Measurements from ENCODE around the gene GMPS. TPM values are rescaled to one million over a fixed set of nuclear protein-coding genes. Genes with fewer than 3 reads are reported as not detected.

The GMPS gene
- total and polyA plus RNA-seq, 2 donors (not counting 3 experiments of a cell fraction or from before 2014, with no cell fraction given): 18.7 to 67.5 TPM

GRCh38 chr3:155835341-155836071 lies 34.9 kb upstream of the GMPS start:
- no peak for TF ChIP-seq CTCF (IDR thresholded peaks at IDR 0.05; ENCODE audit: extremely low read depth in 1 of 2, insufficient read depth in 1 of 2, low read depth in 1 of 2, low read length in 2 of 2)
- TF ChIP-seq POLR2A (IDR thresholded peaks at IDR 0.05; ENCODE audit: low read depth, low read length): no peak
- intact Hi-C loops (cut with micrococcal nuclease): no loop called here
- POLR2A ChIA-PET: no interaction called here

GRCh38 chr3:155843569-155843968 lies 26.9 kb upstream of the GMPS start:
- Histone ChIP-seq H4K20me1 (replicated peaks; ENCODE audit: control insufficient read depth, extremely low read depth, insufficient read depth, low read length) (no peaks in the 10 kb centered on the region), H3K79me2 (ENCODE audit: control insufficient read depth, insufficient read depth, low read length) (peaks cover 43% of the 10 kb centered on the region), H3K27me3 (ENCODE audit: control insufficient read depth in 2 of 2, insufficient read depth in 2 of 2, low read length in 2 of 2) (no peaks in the 10 kb centered on the region), H3K9me3 (replicated peaks; ENCODE audit: control insufficient read depth, insufficient read depth, low read length) (no peaks in the 10 kb centered on the region), H3K36me3 (ENCODE audit: control insufficient read depth in 2 of 2, extremely low read depth in 1 of 2, insufficient read depth in 2 of 2, low read length in 2 of 2) (no peaks in the 10 kb centered on the region), H2AFZ (ENCODE audit: low read depth, low read length) (no peak overlapping the region), H3K9me1 (replicated peaks; ENCODE audit: control insufficient read depth, extremely low read depth, insufficient read depth, low read length) (no peaks in the 10 kb centered on the region), H3K27ac (ENCODE audit: insufficient read depth, low read depth, low read length) (no peak overlapping the region), H3K4me2 (ENCODE audit: insufficient read depth, low read length) (no peak overlapping the region), H3K4me3 (replicated peaks in 1 of 3; ENCODE audit: insufficient read depth in 1 of 3, low read depth in 1 of 3, low read length in 3 of 3) (no peak overlapping the region), H3K4me1 (ENCODE audit: control insufficient read depth, extremely low read depth, insufficient read depth, low read length) (no peaks in the 10 kb centered on the region), H3K9ac (replicated peaks; ENCODE audit: extremely low read depth, insufficient read depth, low read length) (no peak overlapping the region)
- TF ChIP-seq FOS (IDR thresholded peaks at IDR 0.05; ENCODE audit: borderline replicate concordance, insufficient read depth, low read length) (no peak), EZH2 (IDR thresholded peaks at IDR 0.05; ENCODE audit: borderline replicate concordance, low read depth, low read length, severe bottlenecking) (no peak), POLR2AphosphoS5 (IDR thresholded peaks at IDR 0.05; ENCODE audit: insufficient read depth, low read depth, low read length) (no peak), MYC (IDR thresholded peaks at IDR 0.05; ENCODE audit: low read depth, low read length) (no peak), MAX (IDR thresholded peaks at IDR 0.05; ENCODE audit: insufficient read depth, insufficient read length) (no peak), GATA2 (IDR thresholded peaks at IDR 0.05; ENCODE audit: insufficient read depth, insufficient read length, low read depth, low read length) (no peak)
- no peak for FAIRE-seq
- ChIA-PET POLR2A (no interaction called here), CTCF (interaction anchor here (0.7 to 1.3 kb wide), 2 partner anchors 12 to 38 kb away, joined by 3 to 6 read pairs; partner anchors contain the start of gene C3orf33)
- intact Hi-C loops (cut with micrococcal nuclease): no loop called here
- dilution Hi-C loops (cut with MboI; ENCODE audit: extremely low pct_ligation_motif_present, low sequenced_read_pairs): no loop called here
- BruUV-seq (replicated peaks): no TSS peak
- DNase-seq (ENCODE audit: low read depth, low spot score): no peak

More at GRCh38 chr3:155835341-155836071, 34.9 kb upstream of the GMPS start:
- Histone ChIP-seq H3K9me1 (replicated peaks; ENCODE audit: control insufficient read depth, extremely low read depth, insufficient read depth, low read length) (no peaks in the 10 kb centered on the region), H3K27me3 (ENCODE audit: control insufficient read depth in 2 of 2, insufficient read depth in 2 of 2, low read length in 2 of 2) (no peaks in the 10 kb centered on the region), H3K27ac (ENCODE audit: insufficient read depth, low read depth, low read length) (no peak overlapping the region), H3K4me2 (ENCODE audit: insufficient read depth, low read length) (no peak overlapping the region), H3K9me3 (replicated peaks; ENCODE audit: control insufficient read depth, insufficient read depth, low read length) (no peaks in the 10 kb centered on the region), H2AFZ (ENCODE audit: low read depth, low read length) (no peak overlapping the region), H3K4me1 (ENCODE audit: control insufficient read depth, extremely low read depth, insufficient read depth, low read length) (no peaks in the 10 kb centered on the region), H4K20me1 (replicated peaks; ENCODE audit: control insufficient read depth, extremely low read depth, insufficient read depth, low read length) (no peaks in the 10 kb centered on the region), H3K36me3 (ENCODE audit: control insufficient read depth in 2 of 2, extremely low read depth in 1 of 2, insufficient read depth in 2 of 2, low read length in 2 of 2) (no peaks in the 10 kb centered on the region), H3K4me3 (replicated peaks in 1 of 3; ENCODE audit: insufficient read depth in 1 of 3, low read depth in 1 of 3, low read length in 3 of 3) (no peak overlapping the region), H3K9ac (replicated peaks; ENCODE audit: extremely low read depth, insufficient read depth, low read length) (no peak overlapping the region), H3K79me2 (ENCODE audit: control insufficient read depth, insufficient read depth, low read length) (no peaks in the 10 kb centered on the region)
- no peak for DNase-seq (ENCODE audit: low read depth, low spot score)
- no peak for FAIRE-seq
- no TSS peak for BruUV-seq (replicated peaks)
- dilution Hi-C loops (cut with MboI; ENCODE audit: extremely low pct_ligation_motif_present, low sequenced_read_pairs): no loop called here
- CTCF ChIA-PET: interaction anchor here (0.7 kb wide), 1 partner anchor 11 kb away, joined by 3 read pairs; no protein-coding TSS in a partner anchor
